Measurements from ENCODE around the gene CDK17.

DNA sequence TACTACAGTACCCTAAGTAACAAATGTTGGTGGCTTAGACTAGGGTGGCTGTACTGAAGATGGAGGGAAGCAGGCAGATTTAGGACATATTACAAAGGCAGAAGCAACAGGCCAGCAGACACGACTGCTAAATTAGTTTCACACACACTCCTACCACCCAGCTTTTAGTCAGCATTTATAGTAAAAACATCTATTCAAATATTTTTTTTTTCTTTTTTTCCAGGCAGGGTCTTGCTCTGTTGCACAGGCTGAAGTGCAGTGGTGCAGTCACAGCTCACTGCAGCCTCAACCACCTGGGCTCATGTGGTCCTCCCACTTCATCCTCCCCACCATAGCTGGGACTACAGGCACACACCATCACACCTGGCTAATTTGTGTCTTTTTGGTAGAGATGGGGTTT is 72.9 kb downstream of the CDK17 start:
- TF ChIP-seq, protein P1, sequence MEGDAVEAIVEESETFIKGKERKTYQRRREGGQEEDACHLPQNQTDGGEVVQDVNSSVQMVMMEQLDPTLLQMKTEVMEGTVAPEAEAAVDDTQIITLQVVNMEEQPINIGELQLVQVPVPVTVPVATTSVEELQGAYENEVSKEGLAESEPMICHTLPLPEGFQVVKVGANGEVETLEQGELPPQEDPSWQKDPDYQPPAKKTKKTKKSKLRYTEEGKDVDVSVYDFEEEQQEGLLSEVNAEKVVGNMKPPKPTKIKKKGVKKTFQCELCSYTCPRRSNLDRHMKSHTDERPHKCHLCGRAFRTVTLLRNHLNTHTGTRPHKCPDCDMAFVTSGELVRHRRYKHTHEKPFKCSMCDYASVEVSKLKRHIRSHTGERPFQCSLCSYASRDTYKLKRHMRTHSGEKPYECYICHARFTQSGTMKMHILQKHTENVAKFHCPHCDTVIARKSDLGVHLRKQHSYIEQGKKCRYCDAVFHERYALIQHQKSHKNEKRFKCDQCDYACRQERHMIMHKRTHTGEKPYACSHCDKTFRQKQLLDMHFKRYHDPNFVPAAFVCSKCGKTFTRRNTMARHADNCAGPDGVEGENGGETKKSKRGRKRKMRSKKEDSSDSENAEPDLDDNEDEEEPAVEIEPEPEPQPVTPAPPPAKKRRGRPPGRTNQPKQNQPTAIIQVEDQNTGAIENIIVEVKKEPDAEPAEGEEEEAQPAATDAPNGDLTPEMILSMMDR (conservative IDR thresholded peaks at IDR 0.05; ENCODE audit: low read length): no peak
- no peak for TF ChIP-seq EZH2phosphoT487 (IDR thresholded peaks at IDR 0.05; ENCODE audit: borderline replicate concordance)
